Lung (tissue), 12 donors: ENCODE measurements around the gene CYTH3. TPM values are rescaled to one million over a fixed set of nuclear protein-coding genes. Genes with fewer than 3 reads are reported as not detected.

Experiments used
- ATAC-seq: fragments of 200-7000 bp; cut with Tn5 transposase; one replicate; pipeline ENCODE4 v1.9.1; 2020; ENCODE audit warnings: moderate number of reproducible peaks; ENCODE audit not compliant: insufficient read depth, low FRiP score
- DNase-seq, 3 donors: peaks; one replicate each; pipeline ENCODE4 v3.0.0-alpha.2; 2013 to 2017
- H3K27ac ChIP-seq, 2 donors: one replicate each; pipeline ENCODE4 v1.5.1; 2013; ENCODE audit warnings: mild to moderate bottlenecking in 2 of 2, moderate library complexity in 2 of 2, control low read depth in 1 of 2, inconsistent platforms in 1 of 2, low read depth in 1 of 2, low read length in 1 of 2
- H3K27me3 ChIP-seq, 3 donors: one replicate each; pipeline ENCODE4 v1.5.1; 2013; ENCODE audit warnings: low read length in 2 of 3; ENCODE audit not compliant: control insufficient read depth in 3 of 3, insufficient read depth in 3 of 3
- H3K36me3 ChIP-seq, 4 donors: one replicate each; pipeline ENCODE4 v1.5.1; 2013; ENCODE audit warnings: low read length in 4 of 4, mild to moderate bottlenecking in 1 of 4, moderate library complexity in 1 of 4; ENCODE audit not compliant: control insufficient read depth in 4 of 4, insufficient read depth in 4 of 4
- H3K4me1 ChIP-seq, 5 donors: one replicate each; pipeline ENCODE4 v1.5.1; 2013; ENCODE audit warnings: low read length in 5 of 5, mild to moderate bottlenecking in 2 of 5, moderate library complexity in 1 of 5; ENCODE audit not compliant: control insufficient read depth in 5 of 5, insufficient read depth in 5 of 5
- H3K4me3 ChIP-seq: one replicate; pipeline ENCODE4 v1.5.1; 2013; ENCODE audit warnings: mild to moderate bottlenecking, control low read depth, moderate library complexity
- H3K9ac ChIP-seq, 2 donors: one replicate each; pipeline ENCODE4 v1.5.1; 2013; ENCODE audit warnings: low read length in 2 of 2, control low read depth in 1 of 2; ENCODE audit not compliant: insufficient read depth in 1 of 2
- H3K9me3 ChIP-seq, 4 donors: one replicate each; pipeline ENCODE4 v1.5.1; 2013; ENCODE audit warnings: low read length in 3 of 4, mild to moderate bottlenecking in 1 of 4, moderate library complexity in 1 of 4; ENCODE audit not compliant: control insufficient read depth in 4 of 4, insufficient read depth in 3 of 4
- WGBS, 2 donors: extraction: QIAGEN DNeasy Blood & Tissue Kit; methylation state at CpG; one replicate each; pipeline ENCODE4 v1.1.7; 2013; 5-methylcytosine and 5-hydroxymethylcytosine counted together
- polyA plus RNA-seq, 2 donors: library from polyadenylated mRNA; stranded (reverse); fragments of 200-250 nt; gene quantifications; one replicate each; pipeline ENCODE4 v1.2.1, GENCODE V29; 2013
- total RNA-seq, 2 donors: library from RNA; depleted of rRNA in 1 of 2; stranded (reverse); fragments of >200 nt in 1 of 2; gene quantifications; one replicate each; pipeline ENCODE4 v1.2.1, GENCODE V29; 2014 to 2021
- TF ChIP-seq, protein P1 (sequence below): IDR thresholded peaks from 2 replicates; pipeline ENCODE4 v1.5.1; 2012; ENCODE audit warnings: mild to moderate bottlenecking; ENCODE audit errors: control extremely low read depth, extremely low read depth
- donor health status: control.
- donor health status: control.
- donor health status: Bipolar disorder and iron deficiency.
- donor health status: healthy.
- donor health status: DM: yes; HTN: yes; CAD: no.

The CYTH3 gene
- total and polyA plus RNA-seq, 4 donors = 8.2 to 28.7 (median 15.5) TPM

DNA sequence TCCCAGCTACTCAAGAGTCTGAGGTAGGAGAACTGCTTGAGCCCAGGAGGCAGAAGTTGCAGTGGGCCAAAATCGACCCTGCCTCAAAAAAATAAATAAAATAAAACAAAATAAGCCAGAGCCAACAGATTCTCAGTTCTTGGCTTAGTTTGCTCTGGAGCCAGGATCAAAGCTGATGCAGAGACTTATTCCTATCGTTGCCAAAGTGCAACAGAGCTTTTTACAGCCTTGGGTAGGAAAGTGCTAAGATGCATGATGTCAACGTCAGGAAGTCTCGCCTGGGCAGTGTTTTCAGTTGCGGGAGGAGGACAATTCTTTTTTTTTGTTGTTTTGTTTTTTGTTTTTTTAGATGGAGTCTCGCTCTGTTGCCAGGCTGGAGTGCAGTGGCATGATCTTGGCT lies 43.8 kb upstream of the CYTH3 start:
- H3K9me3 ChIP-seq = no peaks in the 10 kb centered on the region
- WGBS, 2 donors = 85 to 89% methylated on average over 6 of the region's 6 CpGs
- H3K27ac ChIP-seq = no peak overlapping the region
- H3K4me1 ChIP-seq = peaks cover 0 to 4% (median 0%) of the 10 kb centered on the region in 5 donors
- no peaks in the 10 kb centered on the region for H3K36me3 ChIP-seq
- ATAC-seq (no peak), DNase-seq (peak in 1 of 3 donors; percentile 25)
- H3K27me3 ChIP-seq = no peaks in the 10 kb centered on the region
- H3K9ac ChIP-seq = no peak overlapping the region
- no peak overlapping the region for H3K4me3 ChIP-seq
- TF ChIP-seq, protein P1, sequence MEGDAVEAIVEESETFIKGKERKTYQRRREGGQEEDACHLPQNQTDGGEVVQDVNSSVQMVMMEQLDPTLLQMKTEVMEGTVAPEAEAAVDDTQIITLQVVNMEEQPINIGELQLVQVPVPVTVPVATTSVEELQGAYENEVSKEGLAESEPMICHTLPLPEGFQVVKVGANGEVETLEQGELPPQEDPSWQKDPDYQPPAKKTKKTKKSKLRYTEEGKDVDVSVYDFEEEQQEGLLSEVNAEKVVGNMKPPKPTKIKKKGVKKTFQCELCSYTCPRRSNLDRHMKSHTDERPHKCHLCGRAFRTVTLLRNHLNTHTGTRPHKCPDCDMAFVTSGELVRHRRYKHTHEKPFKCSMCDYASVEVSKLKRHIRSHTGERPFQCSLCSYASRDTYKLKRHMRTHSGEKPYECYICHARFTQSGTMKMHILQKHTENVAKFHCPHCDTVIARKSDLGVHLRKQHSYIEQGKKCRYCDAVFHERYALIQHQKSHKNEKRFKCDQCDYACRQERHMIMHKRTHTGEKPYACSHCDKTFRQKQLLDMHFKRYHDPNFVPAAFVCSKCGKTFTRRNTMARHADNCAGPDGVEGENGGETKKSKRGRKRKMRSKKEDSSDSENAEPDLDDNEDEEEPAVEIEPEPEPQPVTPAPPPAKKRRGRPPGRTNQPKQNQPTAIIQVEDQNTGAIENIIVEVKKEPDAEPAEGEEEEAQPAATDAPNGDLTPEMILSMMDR = no peak

DNA sequence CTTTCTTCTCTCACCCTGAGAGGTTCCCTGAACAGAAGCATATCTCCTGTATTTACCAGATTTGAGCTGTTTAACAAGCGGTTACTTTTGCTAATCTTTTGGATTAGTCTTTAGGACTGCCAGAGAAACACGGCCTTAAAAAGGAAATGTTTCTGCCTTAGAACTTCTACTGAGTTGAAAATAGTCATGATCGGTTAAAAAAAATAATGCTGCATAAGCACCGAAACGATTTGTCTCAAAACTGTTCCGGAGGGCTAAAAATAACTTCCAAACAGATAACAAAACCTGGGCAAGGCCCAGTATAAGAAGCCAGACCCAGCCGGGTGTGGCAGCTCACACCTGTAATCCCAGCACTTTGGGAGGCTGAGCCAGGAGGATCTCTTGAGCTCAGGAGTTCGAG lies 43.3 kb upstream of the CYTH3 start:
- no peaks in the 10 kb centered on the region for H3K27me3 ChIP-seq
- TF ChIP-seq, protein P1 = no peak
- WGBS, 2 donors = 80 to 85% methylated on average over 8 of the region's 8 CpGs
- no peaks in the 10 kb centered on the region for H3K9me3 ChIP-seq
- H3K27ac ChIP-seq = no peak overlapping the region
- peaks cover 0 to 4% (median 0%) of the 10 kb centered on the region in 5 donors for H3K4me1 ChIP-seq
- no peaks in the 10 kb centered on the region for H3K36me3 ChIP-seq
- ATAC-seq (no peak), DNase-seq (no peak)
- H3K9ac ChIP-seq = no peak overlapping the region
- no peak overlapping the region for H3K4me3 ChIP-seq

DNA sequence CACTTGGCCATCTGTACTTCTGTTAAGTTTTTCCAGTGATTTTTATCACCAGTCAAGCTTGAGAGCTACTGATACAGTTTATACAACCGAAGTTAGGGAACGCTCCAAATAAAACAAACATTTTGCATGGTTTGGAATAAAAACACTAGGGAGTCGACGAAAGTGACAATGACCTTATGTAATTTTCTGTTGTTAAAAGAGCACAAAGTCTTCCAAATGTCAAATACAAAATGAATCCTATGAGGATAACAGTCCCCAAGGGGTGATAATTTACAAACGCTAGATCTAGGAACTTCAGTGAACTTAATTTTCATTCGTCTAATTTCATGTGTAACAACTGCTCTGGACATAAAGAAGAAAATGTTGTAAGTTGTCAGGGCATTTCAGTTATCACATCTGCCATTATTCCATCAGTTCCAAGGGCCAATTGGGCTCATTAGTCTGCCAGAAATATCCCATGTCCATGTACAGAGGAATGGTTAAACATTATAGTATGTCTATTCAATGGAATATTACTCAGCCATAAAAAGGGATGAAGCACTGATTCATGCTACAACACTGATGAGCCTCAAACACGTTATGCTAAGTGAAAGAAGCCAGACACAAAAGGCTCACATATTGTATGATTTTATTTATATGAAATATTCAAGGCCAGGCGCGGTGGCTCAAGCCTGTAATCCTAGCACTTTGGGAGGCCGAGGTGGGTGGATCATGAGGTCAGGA lies 38.0 kb upstream of the CYTH3 start:
- DNase-seq = no peak
- Histone ChIP-seq H3K4me1 (no peaks in the 10 kb centered on the region), H3K36me3 (no peaks in the 10 kb centered on the region), H3K9me3 (no peaks in the 10 kb centered on the region), H3K4me3 (no peak overlapping the region), H3K27ac (no peak overlapping the region), H3K27me3 (no peaks in the 10 kb centered on the region), H3K9ac (no peak overlapping the region)
- 87 to 91% methylated on average over 10 of the region's 10 CpGs for WGBS, 2 donors
- TF ChIP-seq, protein P1 = no peak
- ATAC-seq = no peak

DNA sequence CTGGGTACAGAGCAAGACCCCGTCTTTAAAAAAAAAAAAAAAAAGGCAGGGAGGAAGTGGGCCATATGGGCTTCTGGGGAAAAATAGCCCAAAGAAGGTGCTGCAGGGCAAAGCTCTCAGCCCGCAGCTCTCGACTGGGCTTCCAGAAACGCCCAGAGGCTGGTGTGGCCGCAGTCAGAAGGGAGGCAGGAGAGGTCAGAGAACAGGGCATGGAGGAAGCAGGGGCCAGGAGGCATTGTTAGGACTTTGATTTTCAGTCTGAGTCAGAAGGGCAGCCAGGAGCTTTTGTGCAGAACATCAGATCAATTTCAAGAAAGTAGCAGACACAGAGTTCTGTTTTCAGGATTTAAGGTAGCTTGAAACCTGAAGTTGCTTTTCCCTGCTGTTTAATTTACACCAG lies 35.3 kb upstream of the CYTH3 start:
- H3K9ac ChIP-seq = no peak overlapping the region
- 63% methylated on average over 5 of the region's 5 CpGs for WGBS, 2 donors
- H3K9me3 ChIP-seq = no peaks in the 10 kb centered on the region
- H3K4me1 ChIP-seq = no peaks in the 10 kb centered on the region
- no peak for DNase-seq
- TF ChIP-seq, protein P1 = no peak
- H3K27ac ChIP-seq = no peak overlapping the region
- H3K27me3 ChIP-seq = no peaks in the 10 kb centered on the region
- no peak for ATAC-seq
- no peaks in the 10 kb centered on the region for H3K36me3 ChIP-seq
- no peak overlapping the region for H3K4me3 ChIP-seq
